Neuronal stem cell (in vitro differentiated cells): ENCODE data around the gene PIEZO1.

Experiments
- DNase-seq: peaks from one replicate; pipeline ENCODE4 v3.0.0-alpha.2; 2013; ENCODE audit warnings: low spot score
- H2AFZ ChIP-seq: one replicate; pipeline ENCODE4 v1.6.1; 2013; ENCODE audit warnings: mild to moderate bottlenecking, low read length, inconsistent platforms
- H2AK5ac ChIP-seq: 2 replicates; pipeline ENCODE4 v1.6.1; 2013; ENCODE audit warnings: low read depth, mild to moderate bottlenecking, inconsistent platforms, low read length, moderate library complexity, mixed read lengths
- H2BK120ac ChIP-seq: 2 replicates; pipeline ENCODE4 v1.6.1; 2013; ENCODE audit warnings: low read depth, mild to moderate bottlenecking, inconsistent platforms, low read length, moderate library complexity, mixed read lengths
- H2BK12ac ChIP-seq: one replicate; pipeline ENCODE4 v1.6.1; 2013; ENCODE audit warnings: low read length, inconsistent platforms
- H2BK15ac ChIP-seq: 2 replicates; pipeline ENCODE4 v1.6.1; 2013; ENCODE audit warnings: mild to moderate bottlenecking, low read length, inconsistent platforms, mixed read lengths
- H2BK5ac ChIP-seq: one replicate; pipeline ENCODE4 v1.6.1; 2013; ENCODE audit warnings: inconsistent platforms, mild to moderate bottlenecking, low read length, moderate library complexity
- H3K14ac ChIP-seq: one replicate; pipeline ENCODE4 v1.6.1; 2013; ENCODE audit warnings: low read length, inconsistent platforms
- H3K18ac ChIP-seq: 2 replicates; pipeline ENCODE4 v1.6.1; 2013; ENCODE audit warnings: low read length, inconsistent platforms
- H3K23ac ChIP-seq: 2 replicates; pipeline ENCODE4 v1.6.1; 2013; ENCODE audit warnings: low read depth, mild to moderate bottlenecking, mixed read lengths, low read length, inconsistent platforms; ENCODE audit not compliant: poor library complexity
- H3K27ac ChIP-seq: replicated peaks from 3 replicates; pipeline ENCODE4 v1.5.1; 2013; ENCODE audit warnings: low read length, inconsistent platforms
- H3K27me3 ChIP-seq, 3 experiments: 2 replicates each; pipeline ENCODE4 v1.6.1; 2013; ENCODE audit warnings: low read length in 3 of 3, mild to moderate bottlenecking in 2 of 3, inconsistent platforms in 1 of 3, low read depth in 1 of 3, mixed read lengths in 1 of 3, moderate library complexity in 1 of 3; ENCODE audit not compliant: control insufficient read depth in 3 of 3, insufficient read depth in 3 of 3
- H3K36me3 ChIP-seq, 2 donors: replicated peaks in 1 of 2; 2 replicates each; pipeline ENCODE4 v1.6.1; 2013; ENCODE audit warnings: low read length in 2 of 2; ENCODE audit not compliant: control insufficient read depth in 2 of 2, insufficient read depth in 2 of 2
- H3K4ac ChIP-seq: 2 replicates; pipeline ENCODE4 v1.6.1; 2013; ENCODE audit warnings: inconsistent platforms, mild to moderate bottlenecking, low read length, moderate library complexity
- H3K4me1 ChIP-seq, 2 donors: 1 replicate in 1 of 2; 2 replicates in 1 of 2; pipeline ENCODE4 v1.6.1; 2013; ENCODE audit warnings: low read length in 2 of 2, low read depth in 1 of 2; ENCODE audit not compliant: control insufficient read depth in 2 of 2, insufficient read depth in 1 of 2
- H3K4me2 ChIP-seq: one replicate; pipeline ENCODE4 v1.6.1; 2013; ENCODE audit warnings: mild to moderate bottlenecking, low read length, inconsistent platforms; ENCODE audit not compliant: insufficient read depth, poor library complexity, severe bottlenecking
- H3K4me3 ChIP-seq, 2 donors: 2 replicates each; pipeline ENCODE4 v1.5.1; 2013; ENCODE audit warnings: low read length in 2 of 2, mild to moderate bottlenecking in 2 of 2, inconsistent platforms in 1 of 2, moderate library complexity in 1 of 2
- H3K79me1 ChIP-seq: one replicate; pipeline ENCODE4 v1.6.1; 2013; ENCODE audit warnings: low read depth, mild to moderate bottlenecking, inconsistent platforms, low read length, moderate library complexity
- H3K9ac ChIP-seq: one replicate; pipeline ENCODE4 v1.6.1; 2013; ENCODE audit warnings: mild to moderate bottlenecking, low read depth, low read length, inconsistent platforms; ENCODE audit not compliant: poor library complexity
- H3K9me3 ChIP-seq, 2 donors: replicated peaks in 1 of 2; 2 replicates each; pipeline versions ENCODE3 to v1.6.1; 2013; ENCODE audit warnings: low read length in 2 of 2, mild to moderate bottlenecking in 2 of 2, inconsistent platforms in 1 of 2, low read depth in 1 of 2, mixed read lengths in 1 of 2, moderate library complexity in 1 of 2; ENCODE audit not compliant: control insufficient read depth in 2 of 2, insufficient read depth in 1 of 2
- H4K8ac ChIP-seq: one replicate; pipeline ENCODE4 v1.6.1; 2013; ENCODE audit warnings: low read depth, mild to moderate bottlenecking, inconsistent platforms, low read length, moderate library complexity
- H4K91ac ChIP-seq: one replicate; pipeline ENCODE4 v1.6.1; 2013; ENCODE audit warnings: low read length, low read depth, mild to moderate bottlenecking, inconsistent platforms; ENCODE audit not compliant: poor library complexity
- WGBS, 2 donors: extraction: QIAGEN DNeasy Blood & Tissue Kit; methylation state at CpG; one replicate each; pipeline ENCODE4 v1.1.7; 2013; ENCODE audit warnings: missing lambda C conversion rate in 2 of 2, mixed read lengths in 1 of 2; ENCODE audit not compliant: insufficient read length in 2 of 2, insufficient replicate concordance in 1 of 2; ENCODE audit errors: extremely low coverage in 2 of 2; 5-methylcytosine and 5-hydroxymethylcytosine counted together

The PIEZO1 gene

DNA sequence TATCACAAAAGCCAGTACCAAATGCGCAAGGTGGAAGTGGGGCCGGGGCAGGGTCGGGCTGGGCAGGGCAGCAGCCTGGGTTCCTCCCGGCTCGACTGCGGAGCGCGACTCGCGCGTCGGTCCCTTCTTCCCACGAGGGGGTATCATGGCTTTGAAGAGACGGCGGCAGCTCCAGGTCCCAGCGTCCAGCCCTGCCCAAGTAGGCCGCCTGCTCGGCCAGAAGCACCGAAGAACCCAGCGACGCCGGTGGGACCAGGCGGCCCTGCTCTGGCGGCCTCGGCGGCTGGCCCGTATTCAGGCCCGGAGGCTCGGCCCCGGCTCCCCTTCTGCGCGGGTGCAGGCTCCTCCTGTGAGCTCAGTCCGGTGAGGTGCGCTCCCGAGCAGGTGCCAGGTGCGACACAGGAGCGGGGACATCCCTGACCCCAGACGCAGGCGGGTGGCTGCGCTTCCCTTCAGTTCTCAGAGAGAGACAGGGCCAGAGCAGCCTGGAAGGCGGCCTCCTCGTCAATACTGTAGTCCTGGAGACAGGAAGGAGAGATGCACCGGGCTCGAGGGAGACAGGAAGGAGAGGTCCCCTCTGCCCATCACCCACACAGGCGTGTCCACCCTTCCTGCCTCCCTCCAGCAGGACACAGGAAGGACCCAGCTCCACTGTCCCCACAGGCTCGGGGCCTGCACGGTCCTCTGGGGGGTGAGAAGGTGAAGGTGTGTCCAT, 87.7 kb downstream of the PIEZO1 start:
- H3K27me3 ChIP-seq: peaks cover 0 to 10% (median 0%) of the 10 kb centered on the region in 3 experiments
- H2BK120ac ChIP-seq: no peak overlapping the region
- no peak overlapping the region for H2BK12ac ChIP-seq
- H3K23ac ChIP-seq: no peak overlapping the region
- no peak overlapping the region for H2BK15ac ChIP-seq
- WGBS, 2 donors: no CpG with 5 or more reads among the region's 47 CpGs
- H3K18ac ChIP-seq: no peak overlapping the region
- no peak overlapping the region for H2BK5ac ChIP-seq
- no peak overlapping the region for H2AFZ ChIP-seq
- H3K9me3 ChIP-seq: no peaks in the 10 kb centered on the region
- H3K27ac ChIP-seq: no peak overlapping the region
- H3K4me1 ChIP-seq: peaks cover 0 to 3% of the 10 kb centered on the region in 2 donors
- H3K79me1 ChIP-seq: peaks cover 18% of the 10 kb centered on the region
- H3K14ac ChIP-seq: no peak overlapping the region
- no peak overlapping the region for H2AK5ac ChIP-seq
- no peak overlapping the region for H3K4ac ChIP-seq
- H4K8ac ChIP-seq: no peak overlapping the region
- peaks cover 15 to 44% of the 10 kb centered on the region in 2 donors for H3K36me3 ChIP-seq
- no peak overlapping the region for H3K4me3 ChIP-seq
- no peak overlapping the region for H3K4me2 ChIP-seq
- H4K91ac ChIP-seq: no peak overlapping the region
- DNase-seq: no peak
- no peak overlapping the region for H3K9ac ChIP-seq

- Histone ChIP-seq H3K4me3 (no peak overlapping the region), H2AFZ (no peak overlapping the region), H3K23ac (no peak overlapping the region), H3K18ac (no peak overlapping the region), H2BK15ac (no peak overlapping the region), H3K4me2 (no peak overlapping the region), H4K91ac (no peak overlapping the region), H3K14ac (no peak overlapping the region), H3K4me1 (peaks cover 0 to 3% of the 10 kb centered on the region in 2 donors), H3K79me1 (peaks cover 13% of the 10 kb centered on the region), H2BK120ac (no peak overlapping the region), H3K9ac (no peak overlapping the region), H2AK5ac (no peak overlapping the region), H3K9me3 (no peaks in the 10 kb centered on the region), H4K8ac (no peak overlapping the region), H3K27ac (no peak overlapping the region), H2BK12ac (no peak overlapping the region), H3K36me3 (peaks cover 15 to 39% of the 10 kb centered on the region in 2 donors), H2BK5ac (no peak overlapping the region), H3K4ac (no peak overlapping the region), H3K27me3 (peaks cover 0 to 12% (median 0%) of the 10 kb centered on the region in 3 experiments)
- DNase-seq: no peak
- WGBS, 2 donors: no CpG with 5 or more reads among the region's 14 CpGs
Measured at GRCh38 chr16:88696441-88696840, 88.6 kb downstream of the PIEZO1 start.

DNA sequence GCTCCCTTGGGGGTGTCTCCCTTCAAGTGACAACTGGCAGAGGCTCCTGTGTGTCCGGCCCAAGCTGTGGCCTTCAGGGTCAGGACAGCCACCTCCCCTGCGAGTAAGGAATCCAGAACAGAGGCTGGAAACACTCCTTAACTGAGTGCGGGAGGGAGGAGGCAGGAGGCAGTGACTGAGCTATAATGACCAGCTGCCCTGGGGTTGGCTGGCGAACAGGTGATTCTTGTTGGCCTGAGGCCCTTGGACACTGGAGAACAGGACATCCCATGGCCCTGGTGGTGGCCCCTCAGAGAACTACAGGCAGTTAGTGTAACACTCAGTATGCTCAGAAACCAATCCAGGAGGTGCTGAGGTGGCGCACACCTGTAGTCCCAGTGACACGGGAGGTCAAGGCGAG, 89.3 kb downstream of the PIEZO1 start:
- H2BK12ac ChIP-seq: no peak overlapping the region
- peaks cover 0 to 18% (median 0%) of the 10 kb centered on the region in 3 experiments for H3K27me3 ChIP-seq
- no peak overlapping the region for H2AFZ ChIP-seq
- H3K27ac ChIP-seq: no peak overlapping the region
- no peak overlapping the region for H4K91ac ChIP-seq
- H3K14ac ChIP-seq: no peak overlapping the region
- no peak overlapping the region for H3K18ac ChIP-seq
- H3K23ac ChIP-seq: peak overlapping the region; percentile 34
- H3K4me2 ChIP-seq: no peak overlapping the region
- DNase-seq: no peak
- no peak overlapping the region for H3K4me3 ChIP-seq
- H3K9ac ChIP-seq: no peak overlapping the region
- H2BK120ac ChIP-seq: no peak overlapping the region
- H3K4me1 ChIP-seq: no peaks in the 10 kb centered on the region
- WGBS, 2 donors: no CpG with 5 or more reads among the region's 7 CpGs
- H2AK5ac ChIP-seq: no peak overlapping the region
- peaks cover 14% of the 10 kb centered on the region for H3K79me1 ChIP-seq
- no peaks in the 10 kb centered on the region for H3K9me3 ChIP-seq
- H3K36me3 ChIP-seq: peaks cover 15 to 39% of the 10 kb centered on the region in 2 donors
- no peak overlapping the region for H3K4ac ChIP-seq
- no peak overlapping the region for H4K8ac ChIP-seq
- H2BK5ac ChIP-seq: no peak overlapping the region
- no peak overlapping the region for H2BK15ac ChIP-seq

DNA sequence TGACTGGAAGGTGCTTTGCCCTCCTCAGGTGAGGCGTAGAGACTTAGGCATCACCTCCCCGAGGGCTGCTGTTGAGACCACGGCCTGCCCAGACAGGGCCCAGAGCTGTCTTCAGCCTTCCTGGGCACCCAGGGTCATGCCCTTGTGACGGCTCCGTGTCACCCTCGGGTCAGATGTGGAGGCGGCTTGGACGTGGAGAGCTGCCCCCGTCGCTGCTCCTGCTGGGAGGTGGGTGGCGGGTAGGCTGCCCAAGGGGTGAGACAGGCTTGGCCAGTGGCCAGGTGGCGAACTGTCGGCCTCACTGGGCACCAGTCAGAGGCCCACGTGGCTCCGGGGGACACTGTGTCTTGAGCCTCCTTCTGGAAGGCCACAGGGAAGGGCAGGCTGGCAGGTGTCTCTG, 89.8 kb downstream of the PIEZO1 start:
- Histone ChIP-seq H3K27ac (no peak overlapping the region), H3K9ac (peak overlapping the region; percentile 77), H2AFZ (no peak overlapping the region), H3K4me2 (no peak overlapping the region), H3K23ac (peak overlapping the region; percentile 65), H2BK15ac (no peak overlapping the region), H3K9me3 (no peaks in the 10 kb centered on the region), H3K27me3 (peaks cover 0 to 24% (median 0%) of the 10 kb centered on the region in 3 experiments), H3K4me1 (no peaks in the 10 kb centered on the region), H3K4me3 (no peak overlapping the region), H2BK12ac (no peak overlapping the region), H3K14ac (no peak overlapping the region), H2AK5ac (no peak overlapping the region), H4K91ac (no peak overlapping the region), H3K79me1 (peaks cover 14% of the 10 kb centered on the region), H4K8ac (no peak overlapping the region), H2BK5ac (no peak overlapping the region), H3K18ac (no peak overlapping the region), H3K36me3 (peaks cover 12 to 35% of the 10 kb centered on the region in 2 donors), H2BK120ac (no peak overlapping the region), H3K4ac (no peak overlapping the region)
- DNase-seq: no peak
- no CpG with 5 or more reads among the region's 15 CpGs for WGBS, 2 donors
